HG03039 (cell line): Measurements from ENCODE around the gene RBBP4.

Experiments used
- ATAC-seq: cut with Tn5 transposase; IDR thresholded peaks from one replicate; pipeline ENCODE4 v1.9.1; 2021; ENCODE audit warnings: mild to moderate bottlenecking, moderate library complexity; ENCODE audit not compliant: unreplicated experiment

The RBBP4 gene

DNA sequence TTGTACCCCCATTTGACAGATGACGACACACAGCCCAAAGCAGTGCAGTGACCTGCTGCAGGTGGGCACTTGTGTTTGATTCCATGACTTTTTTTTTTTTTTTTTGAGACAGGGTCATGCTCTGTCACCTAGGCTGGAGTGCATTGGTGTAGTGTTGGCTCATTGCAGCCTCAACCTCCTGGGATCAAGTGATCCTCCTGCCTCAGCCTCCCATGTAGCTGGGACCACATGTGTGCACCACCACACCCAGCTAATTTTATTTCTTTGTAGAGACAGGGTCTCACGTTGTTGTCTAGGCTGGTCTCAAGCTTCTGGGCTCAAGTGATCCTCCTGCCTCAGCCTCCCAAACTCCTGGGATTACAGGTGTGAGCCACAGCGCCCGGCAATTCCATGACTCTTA lies 66.5 kb downstream of the RBBP4 start:
- ATAC-seq: no peak

DNA sequence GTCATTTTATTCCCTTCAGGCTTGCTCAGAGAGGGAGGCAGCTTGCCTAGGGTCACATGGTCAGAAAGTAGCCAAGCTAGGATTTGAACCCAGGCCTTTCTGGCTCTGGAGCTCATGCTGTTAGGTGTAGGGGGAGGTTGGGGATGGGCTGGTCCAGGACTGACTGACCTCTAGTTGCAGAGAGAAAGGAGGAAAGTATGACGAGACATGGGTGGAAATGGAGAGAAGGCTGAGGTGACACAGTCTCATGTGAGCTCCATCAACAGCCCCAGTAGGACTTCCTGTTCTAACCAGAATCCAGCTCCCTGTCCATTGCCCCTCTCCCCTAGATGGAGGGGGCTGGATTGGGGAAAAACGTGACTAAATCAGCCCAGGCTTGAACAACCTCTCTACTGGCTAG lies 67.0 kb downstream of the RBBP4 start:
- ATAC-seq: no peak

DNA sequence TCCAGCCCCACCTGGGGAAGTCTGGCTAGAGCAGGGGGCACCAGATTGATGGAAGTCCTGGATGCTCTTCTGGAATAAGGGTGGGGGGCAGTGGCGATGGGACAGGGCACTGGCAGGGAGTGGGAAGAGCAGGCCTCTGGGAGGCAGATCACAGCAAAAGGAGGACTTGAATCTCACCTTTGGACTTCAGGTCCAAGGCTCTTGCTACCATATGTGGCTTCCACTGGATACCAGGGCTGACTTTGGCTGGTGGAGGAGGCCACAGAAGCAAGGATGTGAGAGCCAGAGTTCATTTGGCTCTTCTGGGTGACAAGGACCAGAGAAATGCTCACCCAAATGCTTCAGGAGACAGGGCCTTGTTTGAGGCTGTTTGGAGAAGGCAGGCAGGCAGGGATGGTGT lies 67.5 kb downstream of the RBBP4 start:
- ATAC-seq: no peak

DNA sequence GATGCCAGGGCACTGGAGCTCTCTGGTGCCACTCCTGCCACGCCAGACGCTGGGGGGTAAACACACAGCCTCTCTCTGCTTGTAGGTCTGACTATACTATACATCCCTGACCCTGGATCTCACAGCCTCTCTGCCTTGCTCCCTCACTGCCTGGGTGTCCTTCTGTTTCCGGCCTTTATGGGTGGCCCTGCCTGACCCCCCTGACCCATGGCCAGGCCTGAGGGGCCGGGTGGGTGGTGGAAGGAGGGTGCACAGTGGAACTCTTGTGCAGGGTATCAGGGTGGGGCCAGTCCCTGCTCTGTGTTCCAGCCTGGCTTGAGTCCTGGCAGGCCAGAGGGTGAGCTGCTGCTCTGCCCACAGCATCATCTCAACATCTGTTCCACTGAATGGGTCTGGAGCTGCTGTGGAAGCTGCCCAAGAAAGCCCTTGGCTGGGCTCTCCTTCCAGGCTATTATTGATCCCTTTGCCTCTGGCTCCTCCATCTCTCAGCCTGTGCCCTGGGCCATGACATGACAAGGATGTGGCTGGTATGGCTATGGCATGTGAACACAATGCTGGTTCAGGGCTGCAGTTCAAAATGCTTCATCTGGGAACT lies 68.8 kb downstream of the RBBP4 start:
- no peak for ATAC-seq

DNA sequence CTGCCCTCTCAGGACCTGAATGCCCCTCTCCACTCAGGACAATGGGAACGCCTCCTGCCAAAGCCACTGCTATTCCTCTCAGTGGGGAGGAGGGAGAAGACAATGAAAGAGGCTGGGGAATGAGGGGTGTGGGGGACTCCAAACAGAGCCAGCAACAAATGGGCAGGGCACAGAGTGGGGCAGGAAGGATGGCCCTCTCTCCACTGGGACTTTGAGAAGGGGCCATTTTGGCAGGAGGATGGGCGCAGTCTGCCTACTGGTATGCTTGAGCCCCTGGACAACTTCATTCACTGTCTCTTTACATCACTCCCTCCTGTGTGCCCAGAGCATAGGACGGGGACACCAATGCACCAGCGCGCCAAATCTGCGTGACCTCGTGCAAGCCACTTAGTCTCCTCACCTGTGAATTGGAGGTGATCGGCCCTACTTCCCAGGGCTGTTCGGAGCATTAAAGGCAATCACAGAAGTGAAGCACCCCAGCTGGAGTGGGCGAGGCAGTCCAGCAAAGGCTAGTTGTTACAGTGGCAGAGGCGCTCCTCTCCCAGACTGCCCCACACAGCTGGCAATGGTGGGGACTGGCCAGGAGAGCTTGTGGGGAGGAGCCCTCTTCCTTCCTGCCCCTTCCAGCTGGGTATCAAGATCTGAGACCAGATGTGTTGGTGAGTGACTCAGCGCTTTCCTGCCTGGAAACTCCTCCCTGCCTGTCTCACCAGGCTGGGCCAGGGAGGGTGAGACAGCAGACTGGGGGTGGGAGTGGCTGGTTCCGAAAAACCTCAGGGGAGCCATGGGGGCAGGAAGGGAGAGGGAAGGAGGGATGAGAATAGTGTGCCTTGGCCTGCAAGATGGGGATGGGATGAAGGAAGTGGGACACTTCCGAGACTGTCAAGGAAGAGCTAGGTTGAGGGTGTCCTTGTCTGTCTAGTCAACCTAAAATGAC lies 73.9 kb downstream of the RBBP4 start:
- ATAC-seq: no peak

DNA sequence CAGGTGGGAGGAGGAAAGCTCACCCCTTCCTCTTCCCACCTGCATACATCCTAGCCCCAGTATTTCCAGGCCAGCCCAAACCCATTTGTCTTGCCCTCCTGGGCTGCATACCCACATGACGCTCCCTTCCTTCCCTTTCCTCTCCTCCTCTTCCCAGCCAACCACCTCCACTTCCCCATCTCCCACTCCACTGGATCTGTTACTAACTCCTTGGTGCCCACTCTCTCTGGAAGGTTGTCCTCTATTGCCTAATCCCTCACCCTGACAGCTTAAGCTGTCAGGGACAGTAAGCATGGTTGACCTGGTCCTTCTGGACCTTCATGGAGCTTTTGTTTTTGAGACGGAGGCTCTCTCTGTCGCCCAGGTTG lies 74.6 kb downstream of the RBBP4 start:
- no peak for ATAC-seq

DNA sequence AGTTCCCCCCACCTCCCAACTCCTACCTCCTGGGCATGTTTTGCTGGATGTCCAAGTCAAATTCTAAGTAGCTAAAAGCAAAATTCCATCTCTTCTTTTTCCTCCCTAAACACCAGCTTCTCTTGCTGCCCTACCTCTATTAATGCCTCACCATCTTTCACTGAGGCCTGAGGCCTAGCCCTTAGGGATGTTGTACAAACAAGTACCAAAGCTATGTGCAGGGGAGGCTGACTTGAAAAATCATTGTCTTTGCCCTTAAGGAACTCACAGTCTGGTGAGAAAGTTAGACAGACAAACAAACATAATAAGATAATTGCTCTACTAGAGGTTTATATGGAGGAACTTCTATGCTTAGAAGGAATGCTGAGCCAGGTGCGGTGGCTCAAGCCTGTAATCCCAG lies 76.9 kb downstream of the RBBP4 start:
- ATAC-seq: no peak

DNA sequence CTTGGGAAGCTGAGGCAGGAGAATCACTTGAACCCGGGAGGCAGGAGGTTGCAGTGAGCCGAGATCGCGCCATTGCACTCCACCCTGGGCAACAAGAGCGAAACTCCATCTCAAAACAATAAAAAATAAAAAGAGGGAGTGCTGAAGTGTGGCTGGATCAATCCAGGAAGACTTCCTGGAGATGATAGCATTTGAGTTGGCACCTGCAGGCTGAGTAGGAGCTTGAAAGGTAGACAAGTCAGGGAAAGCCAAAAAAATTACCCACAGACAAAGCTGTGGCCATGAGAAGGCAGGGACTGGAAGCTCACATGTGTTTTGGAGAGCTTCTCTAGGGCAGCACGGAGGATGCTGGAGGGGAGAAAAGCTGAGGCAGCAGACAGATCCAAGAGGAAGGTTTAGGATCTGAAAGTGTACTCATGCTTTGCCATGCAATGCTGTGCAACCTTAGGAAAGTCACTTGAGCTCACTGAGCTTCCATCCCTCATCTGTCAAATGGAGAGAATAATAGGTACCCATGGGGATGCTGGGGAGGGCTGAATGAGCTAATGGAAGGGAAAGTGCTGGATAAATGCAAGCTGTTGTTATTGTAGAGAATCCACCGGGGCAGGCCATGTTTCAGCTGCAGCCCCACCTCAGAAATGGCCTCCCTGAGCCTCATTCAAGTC lies 77.5 kb downstream of the RBBP4 start:
- ATAC-seq: no peak

DNA sequence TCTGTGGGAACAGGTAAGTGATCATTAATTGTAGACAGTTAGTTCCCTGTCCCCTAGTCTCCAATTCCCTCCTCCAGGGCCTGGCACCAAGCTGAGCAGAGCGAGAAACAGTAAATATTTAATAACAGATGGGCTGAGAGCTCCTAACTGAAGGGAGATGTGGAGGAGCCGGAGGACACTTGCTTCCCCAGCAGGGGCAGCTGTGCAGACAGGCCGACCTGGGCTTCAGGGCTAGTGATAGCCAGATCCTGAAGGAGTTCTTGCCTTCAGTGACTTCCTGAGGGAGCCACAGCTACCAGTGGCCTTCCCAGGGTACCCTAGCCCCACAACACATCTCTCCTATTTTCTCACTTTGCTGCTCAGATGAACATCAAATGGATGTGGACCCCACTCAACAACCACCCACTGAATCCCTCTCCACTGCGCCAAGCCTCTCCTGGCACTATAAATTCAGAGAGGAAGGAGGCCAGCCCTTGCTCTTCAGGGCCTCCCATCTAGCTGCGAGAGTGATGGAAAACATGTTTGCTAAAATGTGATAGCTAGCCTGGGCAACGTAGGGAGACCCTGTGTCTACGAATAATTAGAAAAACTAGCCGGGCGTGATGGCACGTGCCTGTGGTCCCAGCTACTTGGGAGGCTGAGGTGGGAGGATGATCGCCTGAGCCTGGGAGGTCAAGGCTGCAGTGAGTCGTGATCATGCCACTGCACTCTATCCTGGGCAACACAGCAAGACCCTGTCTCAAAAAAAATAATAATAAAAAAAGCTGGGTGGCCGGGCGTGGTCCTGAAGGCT lies 78.4 kb downstream of the RBBP4 start:
- no peak for ATAC-seq

DNA sequence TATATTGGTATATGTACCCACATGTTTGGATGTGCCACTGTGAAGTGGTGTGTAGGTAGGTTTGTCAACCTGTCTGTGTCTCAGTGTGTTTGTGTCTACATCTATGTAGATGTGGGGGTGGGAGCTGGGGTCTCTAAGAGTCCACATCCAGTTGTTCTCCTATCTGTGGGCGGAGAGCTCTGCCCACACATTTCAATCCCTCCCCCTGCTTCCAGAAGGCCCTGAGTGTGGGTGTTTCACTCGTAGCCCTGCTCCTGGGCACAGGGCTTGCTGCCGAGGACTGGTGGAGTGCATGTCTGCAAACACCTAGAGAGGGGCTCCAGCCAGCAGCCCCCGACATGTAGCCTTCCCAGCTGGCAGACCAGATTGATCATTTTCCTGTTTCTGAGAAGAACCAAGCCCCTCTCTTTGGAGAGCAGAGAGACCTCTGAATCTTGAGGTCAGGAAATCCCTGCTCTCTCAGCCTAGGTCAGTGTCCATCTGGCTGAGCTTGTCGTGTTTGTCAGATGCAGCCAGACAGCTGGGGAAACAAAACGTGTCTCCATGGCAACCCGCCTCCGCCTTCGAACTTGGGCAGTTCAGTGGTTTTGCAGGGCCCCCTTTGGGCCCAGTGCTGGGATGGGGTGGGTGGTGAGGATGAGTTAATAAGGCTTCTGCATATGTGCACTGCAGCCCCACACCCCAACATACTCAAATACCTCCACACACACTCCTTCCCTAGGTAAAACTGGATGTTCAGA lies 82.7 kb downstream of the RBBP4 start:
- no peak for ATAC-seq
